H1 (cell line): Measurements from ENCODE around the gene MCUR1. TPM values are rescaled to one million over a fixed set of nuclear protein-coding genes. Genes with fewer than 3 reads are reported as not detected.

Experiments used
- CTCF ChIA-PET: fragments of 300-600 bp; sonication (Branson Sonifier 250); formaldehyde crosslinking; loops from one replicate; lab custom pipeline; 2021; ENCODE audit not compliant: partially characterized antibody; lab: Charles Lee
- POLR2A ChIA-PET: fragments of 300-600 bp; sonication (Branson Sonifier 250); formaldehyde crosslinking; loops from one replicate; lab custom pipeline; 2021; ENCODE audit warnings: inconsistent platforms; ENCODE audit not compliant: partially characterized antibody; lab: Charles Lee
- DNase-seq, 2 experiments: peaks; one replicate each; pipeline versions ENCODE4 v3.0.0 to v3.0.0-alpha.2; 2010 to 2022; ENCODE audit warnings: low spot score in 2 of 2, low read depth in 1 of 2, mixed read lengths in 1 of 2
- FAIRE-seq: peaks from 2 replicates; lab custom pipeline; 2011; peaks lifted over from hg19 to GRCh38; lab: Jason Lieb, UNC
- H2AFZ ChIP-seq: 2 replicates; pipeline ENCODE4 v1.8.1; 2012; ENCODE audit warnings: low read length, inconsistent platforms
- H2AK5ac ChIP-seq: 2 replicates; pipeline ENCODE4 v1.6.1; 2013; ENCODE audit warnings: low read depth, low read length
- H2BK120ac ChIP-seq: replicated peaks from 2 replicates; pipeline ENCODE3; 2013; ENCODE audit warnings: low read depth, low read length, inconsistent platforms
- H2BK12ac ChIP-seq: 2 replicates; pipeline ENCODE4 v1.6.1; 2013; ENCODE audit warnings: low read depth, low read length
- H2BK15ac ChIP-seq: 2 replicates; pipeline ENCODE4 v1.6.1; 2013; ENCODE audit warnings: low read length
- H2BK20ac ChIP-seq: 2 replicates; pipeline ENCODE4 v1.6.1; 2013; ENCODE audit warnings: low read length
- H2BK5ac ChIP-seq: 2 replicates; pipeline ENCODE4 v1.6.1; 2013; ENCODE audit warnings: low read depth, low read length
- H3K14ac ChIP-seq: 2 replicates; pipeline ENCODE4 v1.6.1; 2013; ENCODE audit warnings: inconsistent platforms; ENCODE audit not compliant: insufficient read length
- H3K18ac ChIP-seq: 2 replicates; pipeline ENCODE4 v1.6.1; 2013; ENCODE audit warnings: low read length; ENCODE audit errors: extremely low read depth
- H3K23ac ChIP-seq: 2 replicates; pipeline ENCODE4 v1.6.1; 2013; ENCODE audit warnings: inconsistent platforms; ENCODE audit not compliant: insufficient read length
- H3K23me2 ChIP-seq: 2 replicates; pipeline ENCODE4 v1.6.1; 2013; ENCODE audit warnings: low read depth, low read length
- H3K27ac ChIP-seq: 2 replicates; pipeline ENCODE4 v1.6.1; 2011; ENCODE audit warnings: low read depth, low read length, inconsistent platforms
- H3K27me3 ChIP-seq, 4 experiments: replicated peaks in 1 of 4; 1 replicate in 1 of 4; 2 replicates in 3 of 4; pipeline versions ENCODE4 v1.6.1 to v1.8.1; 2011 to 2013; ENCODE audit warnings: low read length in 3 of 4, mild to moderate bottlenecking in 3 of 4, inconsistent platforms in 2 of 4, mixed read lengths in 2 of 4, moderate library complexity in 1 of 4; ENCODE audit not compliant: control insufficient read depth in 3 of 4, insufficient read depth in 3 of 4; ENCODE audit errors: extremely low read depth in 1 of 4
- H3K36me3 ChIP-seq, 4 experiments: 2 replicates each; pipeline versions ENCODE4 v1.6.1 to v1.8.1; 2011 to 2013; ENCODE audit warnings: mild to moderate bottlenecking in 4 of 4, low read length in 3 of 4, moderate library complexity in 2 of 4, control low read depth in 1 of 4, inconsistent platforms in 1 of 4; ENCODE audit not compliant: insufficient read depth in 4 of 4, control insufficient read depth in 2 of 4
- H3K4ac ChIP-seq: replicated peaks from 2 replicates; pipeline ENCODE3; 2013; ENCODE audit warnings: low read length, low read depth, mixed read lengths, inconsistent platforms; ENCODE audit not compliant: insufficient read length
- H3K4me1 ChIP-seq, 4 experiments: replicated peaks in 1 of 4; 1 replicate in 1 of 4; 2 replicates in 3 of 4; pipeline versions ENCODE4 v1.6.1 to v1.8.1; 2011 to 2013; ENCODE audit warnings: low read length in 3 of 4, inconsistent platforms in 2 of 4, mixed read lengths in 1 of 4; ENCODE audit not compliant: insufficient read depth in 4 of 4, control insufficient read depth in 3 of 4
- H3K4me2 ChIP-seq, 2 experiments: 2 replicates each; pipeline versions ENCODE4 v1.6.1 to v1.8.1; 2011 to 2013; ENCODE audit warnings: low read depth in 2 of 2, low read length in 2 of 2, control low read depth in 1 of 2, inconsistent platforms in 1 of 2, mild to moderate bottlenecking in 1 of 2; ENCODE audit not compliant: insufficient read depth in 1 of 2
- H3K4me3 ChIP-seq, 4 experiments: fragments of 200-600, 300-600 bp in 1 of 4; sonication (generic), shearing (Covaris generic), sonication (Bioruptor Twin) in 1 of 4; 2 replicates each; pipeline versions ENCODE4 v1.5.1 to v1.8.1; 2011 to 2016; ENCODE audit warnings: low read length in 4 of 4, low read depth in 3 of 4, control low read depth in 2 of 4, inconsistent platforms in 2 of 4, mild to moderate bottlenecking in 2 of 4, mixed read lengths in 1 of 4, moderate library complexity in 1 of 4; ENCODE audit not compliant: insufficient read depth in 2 of 4; ENCODE audit errors: extremely low read depth in 1 of 4
- H3K56ac ChIP-seq: replicated peaks from 2 replicates; pipeline ENCODE3; 2013; ENCODE audit warnings: low read depth, mild to moderate bottlenecking, mixed read lengths, low read length, inconsistent platforms; ENCODE audit not compliant: insufficient read length
- H3K79me1 ChIP-seq: 2 replicates; pipeline ENCODE4 v1.6.1; 2013; ENCODE audit warnings: low read depth, low read length, control low read depth
- H3K79me2 ChIP-seq, 2 experiments: 2 replicates each; pipeline versions ENCODE4 v1.6.1 to v1.8.1; 2012 to 2013; ENCODE audit warnings: low read length in 2 of 2, mild to moderate bottlenecking in 2 of 2, inconsistent platforms in 1 of 2; ENCODE audit not compliant: insufficient read depth in 2 of 2, control insufficient read depth in 1 of 2
- H3K9ac ChIP-seq, 4 experiments: replicated peaks in 1 of 4; 1 replicate in 1 of 4; 2 replicates in 3 of 4; pipeline versions ENCODE4 v1.6.1 to v1.8.1; 2011 to 2013; ENCODE audit warnings: low read depth in 3 of 4, low read length in 3 of 4, control low read depth in 2 of 4, mild to moderate bottlenecking in 2 of 4, moderate library complexity in 2 of 4, inconsistent platforms in 1 of 4; ENCODE audit errors: extremely low read depth in 1 of 4
- H3K9me3 ChIP-seq, 2 experiments: 2 replicates each; pipeline versions ENCODE4 v1.6.1 to v1.8.1; 2012 to 2013; ENCODE audit warnings: mild to moderate bottlenecking in 2 of 2, moderate library complexity in 2 of 2, control low read depth in 1 of 2, inconsistent platforms in 1 of 2, low read depth in 1 of 2, low read length in 1 of 2, mixed read lengths in 1 of 2; ENCODE audit not compliant: insufficient read depth in 2 of 2
- H4K20me1 ChIP-seq, 2 experiments: replicated peaks in 1 of 2; 2 replicates each; pipeline versions ENCODE3 to v1.8.1; 2011 to 2013; ENCODE audit warnings: inconsistent platforms in 2 of 2, low read length in 2 of 2, mild to moderate bottlenecking in 1 of 2; ENCODE audit not compliant: insufficient read depth in 2 of 2, control insufficient read depth in 1 of 2
- H4K5ac ChIP-seq: 2 replicates; pipeline ENCODE4 v1.6.1; 2013; ENCODE audit warnings: low read length, low read depth, mixed read lengths, inconsistent platforms; ENCODE audit not compliant: insufficient read length
- H4K8ac ChIP-seq: 2 replicates; pipeline ENCODE4 v1.8.0; 2013; ENCODE audit warnings: mild to moderate bottlenecking, moderate library complexity, low read length, inconsistent platforms; ENCODE audit not compliant: insufficient read depth; ENCODE audit errors: extremely low read depth
- H4K91ac ChIP-seq: replicated peaks from 2 replicates; pipeline ENCODE3; 2013; ENCODE audit warnings: low read length, mixed read lengths, inconsistent platforms; ENCODE audit not compliant: insufficient read length
- ASH2L ChIP-seq: fragments of 200-600, 300-600 bp; sonication (generic); IDR thresholded peaks from one replicate; pipeline ENCODE4 v1.7.1; 2017; ENCODE audit warnings: low read length
- ATF3 ChIP-seq: IDR thresholded peaks from 2 replicates; pipeline ENCODE4 v1.6.1; 2011; ENCODE audit warnings: low read depth, mild to moderate bottlenecking, low read length; ENCODE audit not compliant: insufficient read depth
- CBX8 ChIP-seq: fragments of 300-800, 300-1000 bp; sonication (generic); IDR thresholded peaks from 2 replicates; pipeline ENCODE4 v1.7.1; 2016; ENCODE audit warnings: low read depth, low read length, borderline replicate concordance
- CREB1 ChIP-seq: IDR thresholded peaks from 2 replicates; pipeline ENCODE4 v1.6.1; 2012; ENCODE audit warnings: inconsistent platforms
- CTBP2 ChIP-seq: IDR thresholded peaks from 2 replicates; pipeline ENCODE4 v1.7.0; 2011; ENCODE audit warnings: borderline replicate concordance, mild to moderate bottlenecking, moderate library complexity, mixed read lengths, low read length; ENCODE audit not compliant: insufficient read depth, insufficient read length
- EGR1 ChIP-seq: IDR thresholded peaks from 2 replicates; pipeline ENCODE4 v1.6.1; 2011; ENCODE audit warnings: low read depth, low read length, borderline replicate concordance
- KDM4A ChIP-seq: IDR thresholded peaks from one replicate; pipeline ENCODE4 v1.7.1; 2012; ENCODE audit warnings: low read depth, mild to moderate bottlenecking, moderate library complexity, low read length, inconsistent platforms; ENCODE audit not compliant: severe bottlenecking
- NRF1 ChIP-seq: IDR thresholded peaks from 2 replicates; pipeline ENCODE4 v1.6.1; 2011; ENCODE audit warnings: mild to moderate bottlenecking, low read depth, low read length, improper control_type of control experiment
- TAF1 ChIP-seq: IDR thresholded peaks from 2 replicates; pipeline ENCODE4 v1.6.1; 2011; ENCODE audit warnings: mild to moderate bottlenecking, low read depth, low read length
- USF2 ChIP-seq: IDR thresholded peaks from 2 replicates; pipeline ENCODE4 v1.6.1; 2011; ENCODE audit warnings: low read length, improper control_type of control experiment
- WGBS, 2 experiments: shearing (Covaris generic) in 1 of 2; methylation state at CpG; one replicate each; pipeline versions ENCODE4 v1.1.6 to v1.1.7; 2013 to 2015; ENCODE audit warnings: low lambda C conversion rate in 2 of 2, mixed read lengths in 2 of 2, inconsistent platforms in 1 of 2, low coverage in 1 of 2, missing lambda C conversion rate in 1 of 2; ENCODE audit not compliant: insufficient replicate concordance in 2 of 2, insufficient coverage in 1 of 2, insufficient read length in 1 of 2; ENCODE audit errors: extremely low coverage in 1 of 2, missing lambda C conversion rate in 1 of 2; 5-methylcytosine and 5-hydroxymethylcytosine counted together
- polyA plus RNA-seq, 7 experiments: library from polyadenylated mRNA; depleted of rRNA in 3 of 7; stranded (reverse) in 5 of 7; unstranded in 2 of 7; fragments of >200 nt in 5 of 7; fragments of 200-250 nt in 2 of 7; gene quantifications; 1 replicate in 5 of 7; 2 replicates in 1 of 7; 4 replicates in 1 of 7; pipeline versions ENCODE4 v1.2.1 to v1.2.3, GENCODE V29; 2011 to 2013; ENCODE audit warnings: missing spikeins in 2 of 7, mixed read lengths in 2 of 7
- total RNA-seq: library from RNA; stranded (reverse); fragmentation: NEBNext Ultra II Directional; extraction: Animal tissue kit (Norgen Biotek cat#: 25700); gene quantifications from 2 replicates; pipeline ENCODE4 v1.2.1, GENCODE V29; 2021

MCUR1 gene
- total and polyA plus RNA-seq, 2 of the 8 experiments (the other 6 are each of a cell fraction or from before 2014, with no cell fraction given), result 9.6 to 37.3 TPM

- Histone ChIP-seq H3K9me3 (no peaks in the 10 kb centered on the region), H3K36me3 (no peaks in the 10 kb centered on the region), H2AFZ (peak overlapping the region; percentile 47; the same call in 1 of the 2 replicates), H3K4me1 (peaks cover 1 to 6% (median 5%) of the 10 kb centered on the region in 4 experiments; a peak in 4 of 7 replicates), H2BK120ac (peak overlapping the region; percentile 0), H3K4me3 (peak overlapping the region in 2 of 4 experiments; percentile 23 to 42; a peak in 2 of 8 replicates), H3K23ac (no peak overlapping the region), H3K27ac (no peak overlapping the region), H4K91ac (no peak overlapping the region), H3K27me3 (no peaks in the 10 kb centered on the region), H2BK15ac (0 out of 2 replicates have a peak overlapping the region, but pooled peaks have one; percentile 72), H3K56ac (peak overlapping the region; percentile 26), H3K14ac (no peak overlapping the region), H4K5ac (peak overlapping the region; percentile 18), H2AK5ac (no peak overlapping the region), H4K8ac (peak overlapping the region; percentile 73; the same call in 1 of the 2 replicates), H2BK12ac (0 out of 2 replicates have a peak overlapping the region, but pooled peaks have one; percentile 19), H2BK20ac (no peak overlapping the region), H3K23me2 (no peaks in the 10 kb centered on the region; the same call in 1 of the 2 replicates), H3K18ac (peak overlapping the region; percentile 71), H3K4me2 (peak overlapping the region; percentile 32 to 55; a peak in 3 of 4 replicates), H3K4ac (no peak overlapping the region), H3K9ac (no peak overlapping the region), H4K20me1 (no peaks in the 10 kb centered on the region), H3K79me1 (no peaks in the 10 kb centered on the region), H2BK5ac (peak overlapping the region; percentile 27; the same call in 1 of the 2 replicates), H3K79me2 (no peaks in the 10 kb centered on the region)
- DNase-seq (peak in 1 of 2 experiments; percentile 79), FAIRE-seq (peak; percentile 69)
- ChIA-PET CTCF (interaction anchor here (1.0 to 2.2 kb wide), 2 partner anchors 20 to 25 kb away, joined by 3 to 5 read pairs; no protein-coding TSS in a partner anchor), POLR2A (interaction anchor here (0.6 to 1.1 kb wide), 2 partner anchors 33 to 35 kb away, joined by 3 to 4 read pairs; no protein-coding TSS in a partner anchor)
- WGBS, 2 experiments, result 32% methylated on average over 13 of the region's 13 CpGs; no CpG with 5 or more reads in 1 of the 2 experiments
- no peak for TF ChIP-seq CBX8
- 0 out of 2 replicates have a peak, but pooled peaks have one; percentile 29 for TF ChIP-seq TAF1
- TF ChIP-seq ASH2L, result peak; percentile 32
- no peak for TF ChIP-seq EGR1
- TF ChIP-seq CTBP2, result no peak
- TF ChIP-seq CREB1, result no peak; the same call in 1 of the 2 replicates
- TF ChIP-seq ATF3, result no peak
- no peak for TF ChIP-seq NRF1
- TF ChIP-seq KDM4A, result no peak
- TF ChIP-seq USF2, result no peak
Observed at GRCh38 chr6:13846841-13847240, 32.5 kb upstream of the MCUR1 start.
